Upper lobe of right lung (tissue), 1 donor: ENCODE results near the gene DBX1. TPM values are rescaled to one million over a fixed set of nuclear protein-coding genes. Genes with fewer than 3 reads are reported as not detected.

Source experiments
- ATAC-seq: fragments of 200-7000 bp; cut with Tn5 transposase; one replicate; pipeline ENCODE4 v1.9.1; 2020; ENCODE audit warnings: mild to moderate bottlenecking, moderate library complexity
- DNase-seq: peaks from one replicate; pipeline ENCODE4 v3.0.0-alpha.2; 2020
- H3K27ac ChIP-seq: fragments of 200-600 bp; one replicate; pipeline ENCODE4 v1.8.0; 2022
- H3K27me3 ChIP-seq: fragments of 200-600 bp; one replicate; pipeline ENCODE4 v1.8.0; 2022; ENCODE audit warnings: mild to moderate bottlenecking
- H3K36me3 ChIP-seq: fragments of 200-600 bp; one replicate; pipeline ENCODE4 v1.8.0; 2022
- H3K4me1 ChIP-seq: fragments of 200-600 bp; one replicate; pipeline ENCODE4 v1.8.0; 2022
- H3K4me3 ChIP-seq: fragments of 200-600 bp; one replicate; pipeline ENCODE4 v1.8.0; 2022; ENCODE audit warnings: mild to moderate bottlenecking
- H3K9me3 ChIP-seq: fragments of 200-600 bp; one replicate; pipeline ENCODE4 v1.8.0; 2022
- intact Hi-C: fragments of 100-400 bp; cut with DNase I; formaldehyde crosslinking; loops from one replicate; pipeline ENCODE4 v1.11.0; 2022
- total RNA-seq: library from RNA; stranded (reverse); fragmentation: NEBNext Ultra II Directional; extraction: Animal tissue kit (Norgen Biotek cat#: 25700); gene quantifications from one replicate; pipeline ENCODE4 v1.2.1, GENCODE V29; 2021
- TF ChIP-seq, protein P1 (sequence below): fragments of 200-600 bp; IDR thresholded peaks from one replicate; pipeline ENCODE4 v1.8.0; 2022; ENCODE audit warnings: antibody characterized with exemption
- donor health status: DM: no; HTN: yes; CAD: no; lungs with severe emphysema.

Gene DBX1
- total RNA-seq, 1 donor from 2014 or later: not detected

GRCh38 chr11:20117291-20117690, 43.0 kb downstream of the DBX1 start:
- Histone ChIP-seq H3K36me3 (peaks cover 46% of the 10 kb centered on the region), H3K27me3 (no peaks in the 10 kb centered on the region), H3K4me1 (peaks cover 9% of the 10 kb centered on the region), H3K27ac (no peak overlapping the region), H3K9me3 (no peaks in the 10 kb centered on the region), H3K4me3 (no peak overlapping the region)
- intact Hi-C loops: no loop called here
- DNase-seq: no peak
- no peak for ATAC-seq
- TF ChIP-seq, protein P1, sequence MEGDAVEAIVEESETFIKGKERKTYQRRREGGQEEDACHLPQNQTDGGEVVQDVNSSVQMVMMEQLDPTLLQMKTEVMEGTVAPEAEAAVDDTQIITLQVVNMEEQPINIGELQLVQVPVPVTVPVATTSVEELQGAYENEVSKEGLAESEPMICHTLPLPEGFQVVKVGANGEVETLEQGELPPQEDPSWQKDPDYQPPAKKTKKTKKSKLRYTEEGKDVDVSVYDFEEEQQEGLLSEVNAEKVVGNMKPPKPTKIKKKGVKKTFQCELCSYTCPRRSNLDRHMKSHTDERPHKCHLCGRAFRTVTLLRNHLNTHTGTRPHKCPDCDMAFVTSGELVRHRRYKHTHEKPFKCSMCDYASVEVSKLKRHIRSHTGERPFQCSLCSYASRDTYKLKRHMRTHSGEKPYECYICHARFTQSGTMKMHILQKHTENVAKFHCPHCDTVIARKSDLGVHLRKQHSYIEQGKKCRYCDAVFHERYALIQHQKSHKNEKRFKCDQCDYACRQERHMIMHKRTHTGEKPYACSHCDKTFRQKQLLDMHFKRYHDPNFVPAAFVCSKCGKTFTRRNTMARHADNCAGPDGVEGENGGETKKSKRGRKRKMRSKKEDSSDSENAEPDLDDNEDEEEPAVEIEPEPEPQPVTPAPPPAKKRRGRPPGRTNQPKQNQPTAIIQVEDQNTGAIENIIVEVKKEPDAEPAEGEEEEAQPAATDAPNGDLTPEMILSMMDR: no peak

- Histone ChIP-seq H3K9me3 (no peaks in the 10 kb centered on the region), H3K4me1 (peaks cover 10% of the 10 kb centered on the region), H3K4me3 (no peak overlapping the region), H3K36me3 (peaks cover 46% of the 10 kb centered on the region), H3K27me3 (no peaks in the 10 kb centered on the region), H3K27ac (no peak overlapping the region)
- DNase-seq (no peak), ATAC-seq (no peak)
- intact Hi-C loops: no loop called here
- TF ChIP-seq, protein P1: no peak
Observed at GRCh38 chr11:20116825-20117224, 43.5 kb downstream of the DBX1 start.

DNA sequence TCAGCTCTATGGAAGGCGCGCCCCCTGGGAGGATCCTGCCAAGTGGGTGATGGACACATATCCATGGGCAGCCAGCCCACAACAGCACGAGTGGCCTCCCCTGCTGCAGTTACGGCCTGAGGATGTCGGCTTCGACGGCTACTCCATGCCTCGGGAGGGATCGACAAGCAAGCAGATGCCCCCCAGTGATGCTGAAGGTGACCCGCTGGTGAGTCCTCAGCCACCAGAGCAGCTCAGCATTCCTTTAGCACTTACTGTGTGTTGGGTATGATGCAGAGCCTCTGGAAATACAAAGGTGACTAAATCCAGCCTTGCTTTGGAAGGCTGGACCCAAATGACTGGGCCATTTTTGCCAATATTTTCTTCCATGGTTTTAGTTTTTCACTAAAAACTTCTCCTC, 45.7 kb downstream of the DBX1 start:
- H3K4me3 ChIP-seq: no peak overlapping the region
- DNase-seq (no peak), ATAC-seq (no peak)
- peaks cover 39% of the 10 kb centered on the region for H3K36me3 ChIP-seq
- no peak overlapping the region for H3K27ac ChIP-seq
- H3K27me3 ChIP-seq: no peaks in the 10 kb centered on the region
- H3K9me3 ChIP-seq: no peaks in the 10 kb centered on the region
- TF ChIP-seq, protein P1: no peak
- intact Hi-C loops: no loop called here
- H3K4me1 ChIP-seq: peaks cover 10% of the 10 kb centered on the region

GRCh38 chr11:20113149-20113438, 47.2 kb downstream of the DBX1 start:
- TF ChIP-seq, protein P1: no peak
- intact Hi-C loops: no loop called here
- H3K4me3 ChIP-seq: no peak overlapping the region
- peaks cover 38% of the 10 kb centered on the region for H3K36me3 ChIP-seq
- peak overlapping the region; percentile 37 for H3K27ac ChIP-seq
- H3K9me3 ChIP-seq: no peaks in the 10 kb centered on the region
- no peak for ATAC-seq
- H3K4me1 ChIP-seq: peaks cover 10% of the 10 kb centered on the region
- DNase-seq: no peak
- H3K27me3 ChIP-seq: no peaks in the 10 kb centered on the region

- ATAC-seq (peak; percentile 76), DNase-seq (peak; percentile 72)
- Histone ChIP-seq H3K27ac (peak overlapping the region; percentile 37), H3K9me3 (no peaks in the 10 kb centered on the region), H3K4me3 (no peak overlapping the region), H3K36me3 (peaks cover 38% of the 10 kb centered on the region), H3K27me3 (no peaks in the 10 kb centered on the region), H3K4me1 (peaks cover 10% of the 10 kb centered on the region)
- intact Hi-C loops: no loop called here
- TF ChIP-seq, protein P1: no peak
Observed at GRCh38 chr11:20112291-20113148, 47.8 kb downstream of the DBX1 start.
